Ishikawa (cell line): ENCODE results near the gene TNFRSF1B.

Source experiments
- EGR1 ChIP-seq: IDR thresholded peaks from 2 replicates; pipeline ENCODE4 v1.6.1; 2012
- EP300 ChIP-seq: IDR thresholded peaks from 2 replicates; pipeline ENCODE4 v1.6.1; 2012; ENCODE audit warnings: borderline replicate concordance
- TF ChIP-seq, protein P1 (sequence below): IDR thresholded peaks from 2 replicates; pipeline ENCODE4 v1.6.1; 2012

DNA sequence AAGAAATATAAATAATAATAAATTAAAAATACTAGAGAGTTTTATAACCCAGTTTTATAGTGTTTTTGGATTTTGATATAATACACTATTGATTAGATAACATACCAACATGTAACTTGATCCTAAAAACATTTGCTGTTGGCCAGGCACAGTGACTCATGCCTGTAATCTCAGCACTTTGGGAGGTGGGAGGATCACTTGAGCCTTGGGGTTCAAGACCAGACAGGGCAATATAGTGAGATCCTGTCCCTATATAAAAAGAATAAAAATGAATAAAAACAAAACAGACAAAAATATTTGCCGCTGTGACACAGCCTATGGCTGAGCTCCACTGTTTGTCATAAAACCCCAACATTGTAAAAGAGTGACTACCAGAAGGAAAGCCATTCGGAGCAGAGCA is 89.1 kb downstream of the TNFRSF1B start:
- no peak for TF ChIP-seq EGR1
- no peak for TF ChIP-seq EP300
- TF ChIP-seq, protein P1, sequence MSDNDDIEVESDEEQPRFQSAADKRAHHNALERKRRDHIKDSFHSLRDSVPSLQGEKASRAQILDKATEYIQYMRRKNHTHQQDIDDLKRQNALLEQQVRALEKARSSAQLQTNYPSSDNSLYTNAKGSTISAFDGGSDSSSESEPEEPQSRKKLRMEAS = no peak
